Large intestine (tissue), 3 donors: Measurements from ENCODE around the gene YPEL4. TPM values are rescaled to one million over a fixed set of nuclear protein-coding genes. Genes with fewer than 3 reads are reported as not detected.

Source experiments
- DNase-seq, 2 donors: peaks; one replicate each; pipeline versions ENCODE4 v3.0.0 to v3.0.0-alpha.2; 2013
- H3K27ac ChIP-seq: one replicate; pipeline ENCODE4 v1.5.1; 2013; ENCODE audit warnings: low read length
- H3K27me3 ChIP-seq: 2 replicates; pipeline ENCODE4 v1.6.1; 2013; ENCODE audit warnings: low read length; ENCODE audit not compliant: control insufficient read depth, insufficient read depth
- H3K36me3 ChIP-seq: 2 replicates; pipeline ENCODE4 v1.6.1; 2013; ENCODE audit warnings: low read length; ENCODE audit not compliant: control insufficient read depth, insufficient read depth
- H3K4me1 ChIP-seq: one replicate; pipeline ENCODE4 v1.6.1; 2013; ENCODE audit warnings: low read length; ENCODE audit not compliant: control insufficient read depth, insufficient read depth
- H3K4me3 ChIP-seq: one replicate; pipeline ENCODE4 v1.5.1; 2013; ENCODE audit warnings: low read length
- H3K9me3 ChIP-seq: one replicate; pipeline ENCODE4 v1.6.1; 2013; ENCODE audit warnings: mild to moderate bottlenecking, low read depth, low read length, moderate library complexity; ENCODE audit not compliant: control insufficient read depth
- WGBS: methylation state at CpG from one replicate; pipeline ENCODE4 v1.1.5; 2013; ENCODE audit warnings: low lambda C conversion rate; ENCODE audit not compliant: insufficient coverage; 5-methylcytosine and 5-hydroxymethylcytosine counted together
- polyA plus RNA-seq: library from polyadenylated mRNA; unstranded; fragments of 120-200 nt; gene quantifications from one replicate; pipeline ENCODE4 v1.2.1, GENCODE V29; 2013

Gene YPEL4
- polyA plus RNA-seq, 1 donor: 2.6 TPM

GRCh38 chr11:57596266-57596885, 53.3 kb downstream of the YPEL4 start:
- WGBS: no CpG with 5 or more reads among the region's 5 CpGs
- no peak overlapping the region for H3K27ac ChIP-seq
- DNase-seq: no peak
- no peaks in the 10 kb centered on the region for H3K4me1 ChIP-seq
- H3K36me3 ChIP-seq: no peaks in the 10 kb centered on the region
- H3K9me3 ChIP-seq: no peaks in the 10 kb centered on the region
- no peak overlapping the region for H3K4me3 ChIP-seq
- peaks cover 29% of the 10 kb centered on the region for H3K27me3 ChIP-seq

Other genes with a start within 250 kb of the YPEL4 start
- gene SLC43A3, start 222.8 kb downstream of the YPEL4 start, polyA plus RNA-seq: 13.4 TPM
- gene RTN4RL2, start 189.4 kb downstream of the YPEL4 start, polyA plus RNA-seq: 0.60 TPM
- gene SLC43A1, start 134.2 kb downstream of the YPEL4 start, polyA plus RNA-seq: 16.0 TPM
- gene TIMM10, start 119.2 kb downstream of the YPEL4 start, polyA plus RNA-seq: 29.8 TPM
- 0.58 TPM for gene SMTNL1, start 112.3 kb downstream of the YPEL4 start, polyA plus RNA-seq
- gene UBE2L6, start 82.2 kb downstream of the YPEL4 start, polyA plus RNA-seq: 60.3 TPM
- gene SERPING1, start 52.2 kb downstream of the YPEL4 start, polyA plus RNA-seq: 48.9 TPM
- gene CLP1, start 7.8 kb upstream of the YPEL4 start, polyA plus RNA-seq: 13.8 TPM
- 46.4 TPM for gene ZDHHC5, start 18.2 kb upstream of the YPEL4 start, polyA plus RNA-seq
- 14.4 TPM for gene MED19, start 62.3 kb upstream of the YPEL4 start, polyA plus RNA-seq
- 108 TPM for gene TMX2, start 62.7 kb upstream of the YPEL4 start, polyA plus RNA-seq
- 115 TPM for gene SELENOH, start 91.6 kb upstream of the YPEL4 start, polyA plus RNA-seq
- gene BTBD18, start 101.9 kb upstream of the YPEL4 start, polyA plus RNA-seq: 0.09 TPM
- 224 TPM for gene CTNND1, start 111.9 kb upstream of the YPEL4 start, polyA plus RNA-seq